NCI-H146 treated with DMSO at 0.1 percent for 48 hours (cell line): Measurements from ENCODE around the gene STPG1.

Experiments
- DNase-seq: peaks from one replicate; lab custom pipeline; 2025; ENCODE audit not compliant: unreplicated experiment; lab: John Stamatoyannopoulos, UW

Gene STPG1

GRCh38 chr1:24344090-24344742 is 69.4 kb downstream of the STPG1 start:
- DNase-seq: no peak

- DNase-seq: no peak
Measured at GRCh38 chr1:24343412-24344089, 70.0 kb downstream of the STPG1 start.

- DNase-seq: no peak
Measured at GRCh38 chr1:24341260-24341659, 72.3 kb downstream of the STPG1 start.

- DNase-seq: no peak
Measured at GRCh38 chr1:24340770-24341169, 72.8 kb downstream of the STPG1 start.

- no peak for DNase-seq
Measured at GRCh38 chr1:24339996-24340395, 73.6 kb downstream of the STPG1 start.

- DNase-seq: no peak
Measured at GRCh38 chr1:24338447-24338846, 75.1 kb downstream of the STPG1 start.

GRCh38 chr1:24337455-24337854 is 76.1 kb downstream of the STPG1 start:
- DNase-seq: no peak

- DNase-seq: no peak
Measured at GRCh38 chr1:24336075-24336474, 77.5 kb downstream of the STPG1 start.

- DNase-seq: no peak
Measured at GRCh38 chr1:24331961-24332673, 81.5 kb downstream of the STPG1 start.

- DNase-seq: no peak
Measured at GRCh38 chr1:24329797-24330543, 83.6 kb downstream of the STPG1 start.

- no peak for DNase-seq
Measured at GRCh38 chr1:24329331-24329730, 84.3 kb downstream of the STPG1 start.

GRCh38 chr1:24327891-24328290 is 85.7 kb downstream of the STPG1 start:
- DNase-seq: no peak

GRCh38 chr1:24327486-24327885 is 86.1 kb downstream of the STPG1 start:
- DNase-seq: no peak

- no peak for DNase-seq
Measured at GRCh38 chr1:24325587-24326449, 87.8 kb downstream of the STPG1 start.

GRCh38 chr1:24324903-24325302 is 88.7 kb downstream of the STPG1 start:
- no peak for DNase-seq

- no peak for DNase-seq
Measured at GRCh38 chr1:24323281-24323680, 90.3 kb downstream of the STPG1 start.

GRCh38 chr1:24322470-24323177 is 91.0 kb downstream of the STPG1 start:
- DNase-seq: no peak

- no peak for DNase-seq
Measured at GRCh38 chr1:24321697-24322469, 91.7 kb downstream of the STPG1 start.

GRCh38 chr1:24321126-24321525 is 92.5 kb downstream of the STPG1 start:
- DNase-seq: no peak
